MM.1S (cell line): ENCODE results near the gene ZNF665.
"Not testable (repeated sequence)": the region's sequence is repeated elsewhere in the genome, so short reads cannot be mapped to it uniquely, and the experiment has no call there.

Experiments
- DNase-seq: peaks from one replicate; pipeline ENCODE4 v3.0.0-alpha.2; 2015
- H2AFZ ChIP-seq: fragments of 300-600 bp; sonication (generic); 2 replicates; pipeline ENCODE4 v1.6.0; 2016; ENCODE audit warnings: antibody characterized with exemption, low read length
- H3F3A ChIP-seq: fragments of 300-600 bp; sonication (generic); 2 replicates; pipeline ENCODE4 v1.6.1; 2016; ENCODE audit warnings: mild to moderate bottlenecking, antibody characterized with exemption, low read length, moderate library complexity, mixed read lengths; ENCODE audit not compliant: insufficient read depth
- H3K27ac ChIP-seq: fragments of 300-600 bp; sonication (generic); 2 replicates; pipeline ENCODE4 v1.5.1; 2016; ENCODE audit warnings: mild to moderate bottlenecking, low read length
- H3K27me3 ChIP-seq: fragments of 300-600 bp; sonication (generic); replicated peaks from 2 replicates; pipeline ENCODE4 v1.6.0; 2016; ENCODE audit warnings: low read length; ENCODE audit not compliant: insufficient read depth
- H3K36me3 ChIP-seq: fragments of 300-600 bp; sonication (generic); replicated peaks from 2 replicates; pipeline ENCODE4 v1.6.1; 2016; ENCODE audit warnings: mild to moderate bottlenecking, low read length, mixed read lengths; ENCODE audit not compliant: insufficient read depth
- H3K4me1 ChIP-seq: fragments of 300-600 bp; sonication (generic); 2 replicates; pipeline ENCODE4 v1.6.1; 2016; ENCODE audit warnings: low read length, mixed read lengths
- H3K4me2 ChIP-seq: fragments of 300-600 bp; sonication (generic); 2 replicates; pipeline ENCODE4 v1.6.0; 2016; ENCODE audit warnings: low read depth, low read length
- H3K4me3 ChIP-seq: fragments of 300-600 bp; sonication (generic); 2 replicates; pipeline ENCODE4 v1.5.1; 2016; ENCODE audit warnings: low read length, mixed read lengths
- H3K79me2 ChIP-seq: fragments of 300-600 bp; sonication (generic); 2 replicates; pipeline ENCODE4 v1.6.1; 2016; ENCODE audit warnings: mixed run types, low read length, mixed read lengths
- H3K9ac ChIP-seq: fragments of 300-600 bp; sonication (generic); 2 replicates; pipeline ENCODE4 v1.6.1; 2016; ENCODE audit warnings: low read length, mixed read lengths
- H3K9me2 ChIP-seq: fragments of 300-600 bp; sonication (generic); replicated peaks from 2 replicates; pipeline ENCODE4 v1.6.1; 2016; ENCODE audit warnings: mild to moderate bottlenecking, low read length, mixed read lengths; ENCODE audit not compliant: insufficient read depth
- H3K9me3 ChIP-seq: fragments of 300-600 bp; sonication (generic); replicated peaks from 2 replicates; pipeline ENCODE4 v1.6.1; 2016; ENCODE audit warnings: mild to moderate bottlenecking, low read length, mixed read lengths; ENCODE audit not compliant: insufficient read depth
- H4K20me1 ChIP-seq: fragments of 300-600 bp; sonication (generic); 2 replicates; pipeline ENCODE4 v1.6.1; 2016; ENCODE audit warnings: mild to moderate bottlenecking, low read length, moderate library complexity, mixed read lengths; ENCODE audit not compliant: insufficient read depth
- CTCF ChIP-seq: fragments of 300-600 bp; sonication (generic); IDR thresholded peaks from 2 replicates; pipeline ENCODE4 v1.5.1; 2016; ENCODE audit warnings: antibody characterized with exemption, low read length, mixed read lengths
- EZH2 ChIP-seq: fragments of 300-600 bp; sonication (generic); optimal IDR thresholded peaks from 2 replicates; pipeline ENCODE3; 2017; ENCODE audit warnings: low read depth, mild to moderate bottlenecking, antibody characterized with exemption, low read length, mixed read lengths
- EZH2phosphoT487 ChIP-seq: fragments of 300-600 bp; sonication (generic); IDR thresholded peaks from 2 replicates; pipeline ENCODE4 v1.6.1; 2018; ENCODE audit warnings: antibody characterized with exemption, low read length

Gene ZNF665

GRCh38 chr19:53212703-53213320, 19.7 kb upstream of the ZNF665 start:
- no peak for DNase-seq
- Histone ChIP-seq H3K9ac (no peak overlapping the region), H3K4me3 (no peak overlapping the region), H3K36me3 (no peaks in the 10 kb centered on the region), H3K27ac (no peak overlapping the region), H3K9me2 (no peaks in the 10 kb centered on the region), H3K4me1 (no peaks in the 10 kb centered on the region), H3K9me3 (no peaks in the 10 kb centered on the region), H3F3A (no peaks in the 10 kb centered on the region), H3K79me2 (no peaks in the 10 kb centered on the region), H2AFZ (no peak overlapping the region), H4K20me1 (no peaks in the 10 kb centered on the region), H3K27me3 (no peaks in the 10 kb centered on the region), H3K4me2 (no peak overlapping the region)
- TF ChIP-seq EZH2phosphoT487 (no peak), EZH2 (no peak), CTCF (no peak)

- H3K4me2 ChIP-seq, H3K27ac ChIP-seq, H3K9me3 ChIP-seq, H3F3A ChIP-seq, H3K9ac ChIP-seq, H3K79me2 ChIP-seq, H3K4me1 ChIP-seq, H3K9me2 ChIP-seq, H3K4me3 ChIP-seq, H2AFZ ChIP-seq, H3K36me3 ChIP-seq, DNase-seq, H3K27me3 ChIP-seq, H4K20me1 ChIP-seq: not testable (repeated sequence)
These were observed 18.4 kb upstream of the ZNF665 start for GRCh38 chr19:53211554-53211953.

- Histone ChIP-seq H4K20me1 (no peaks in the 10 kb centered on the region), H3K79me2 (no peaks in the 10 kb centered on the region), H3K4me1 (no peaks in the 10 kb centered on the region), H3K27me3 (no peaks in the 10 kb centered on the region), H3K4me3 (no peak overlapping the region), H3K36me3 (no peaks in the 10 kb centered on the region), H2AFZ (no peak overlapping the region), H3K9me2 (no peaks in the 10 kb centered on the region), H3K4me2 (no peak overlapping the region), H3K9ac (no peak overlapping the region), H3K27ac (no peak overlapping the region), H3K9me3 (no peaks in the 10 kb centered on the region), H3F3A (no peaks in the 10 kb centered on the region)
- DNase-seq = no peak
- TF ChIP-seq CTCF (no peak), EZH2phosphoT487 (no peak), EZH2 (no peak)
These were observed 3.7 kb upstream of the ZNF665 start for GRCh38 chr19:53196777-53197396.

GRCh38 chr19:53195265-53195903, 2.2 kb upstream of the ZNF665 start:
- Histone ChIP-seq H3K9me3 (no peaks in the 10 kb centered on the region), H3K4me1 (no peaks in the 10 kb centered on the region), H3K27me3 (no peaks in the 10 kb centered on the region), H3K9ac (no peak overlapping the region), H3K4me3 (no peak overlapping the region), H4K20me1 (no peaks in the 10 kb centered on the region), H3K27ac (no peak overlapping the region), H2AFZ (no peak overlapping the region), H3F3A (no peaks in the 10 kb centered on the region), H3K79me2 (no peaks in the 10 kb centered on the region), H3K36me3 (no peaks in the 10 kb centered on the region), H3K9me2 (no peaks in the 10 kb centered on the region), H3K4me2 (no peak overlapping the region)
- no peak for TF ChIP-seq EZH2
- peak; percentile 47 for TF ChIP-seq CTCF
- TF ChIP-seq EZH2phosphoT487 = no peak
- peak; percentile 9 for DNase-seq
